GM12892 (cell line): ENCODE data around the gene ZBTB24.

Source experiments
- POLR2A ChIP-seq: IDR thresholded peaks from 2 replicates; pipeline ENCODE4 v1.6.1; 2011; ENCODE audit warnings: low read depth, low read length, control low read depth
- POLR2AphosphoS5 ChIP-seq: IDR thresholded peaks from 2 replicates; pipeline ENCODE4 v1.6.1; 2011; ENCODE audit warnings: low read depth, low read length, control low read depth
- TAF1 ChIP-seq: IDR thresholded peaks from 2 replicates; pipeline ENCODE4 v1.6.1; 2011; ENCODE audit warnings: low read depth, mild to moderate bottlenecking, control low read depth, low read length, borderline replicate concordance

GRCh38 chr6:109456111-109456583 lies 26.9 kb downstream of the ZBTB24 start:
- no peak for TF ChIP-seq POLR2A
- no peak for TF ChIP-seq TAF1
- no peak for TF ChIP-seq POLR2AphosphoS5
